Activated T-helper 17 cell treated with anti-CD3 and anti-CD28 coated beads, Interleukin-2, amount 50 U/mL, for 72 hours (primary cell): ENCODE data around the gene AAMDC. TPM values are rescaled to one million over a fixed set of nuclear protein-coding genes. Genes with fewer than 3 reads are reported as not detected.
A peak's percentile ranks its signal among the peaks of the same experiment; 100 is the strongest.
"Not testable (repeated sequence)": the region's sequence is repeated elsewhere in the genome, so short reads cannot be mapped to it uniquely, and the experiment has no call there.

Experiments used
- ATAC-seq: fragments of 150-1000 bp; cut with Tn5 transposase; replicated peaks from 2 replicates; pipeline ENCODE4 v1.10.0; 2021; ENCODE audit warnings: mild to moderate bottlenecking, moderate library complexity
- H3K27ac Mint-ChIP-seq: one replicate; pipeline ENCODE4 v1.8.0; 2022; ENCODE audit warnings: mixed read lengths
- H3K27me3 Mint-ChIP-seq: one replicate; pipeline ENCODE4 v1.8.0; 2022; ENCODE audit warnings: mixed read lengths
- H3K36me3 Mint-ChIP-seq: one replicate; pipeline ENCODE4 v1.8.0; 2022; ENCODE audit warnings: low read depth, mild to moderate bottlenecking, mixed read lengths
- H3K4me1 Mint-ChIP-seq: one replicate; pipeline ENCODE4 v1.8.0; 2022; ENCODE audit warnings: mixed read lengths
- H3K4me3 Mint-ChIP-seq: one replicate; pipeline ENCODE4 v1.8.0; 2022; ENCODE audit warnings: mild to moderate bottlenecking, mixed read lengths
- H3K9me3 Mint-ChIP-seq: one replicate; pipeline ENCODE4 v1.8.0; 2022; ENCODE audit warnings: mixed read lengths
- total RNA-seq, 2 donors: library from RNA; stranded (reverse); gene quantifications; one replicate each; pipeline ENCODE4 v1.2.3, GENCODE V29; 2022

The AAMDC gene
- total RNA-seq, 2 donors from 2014 or later, result 7.4 to 7.7 TPM

DNA sequence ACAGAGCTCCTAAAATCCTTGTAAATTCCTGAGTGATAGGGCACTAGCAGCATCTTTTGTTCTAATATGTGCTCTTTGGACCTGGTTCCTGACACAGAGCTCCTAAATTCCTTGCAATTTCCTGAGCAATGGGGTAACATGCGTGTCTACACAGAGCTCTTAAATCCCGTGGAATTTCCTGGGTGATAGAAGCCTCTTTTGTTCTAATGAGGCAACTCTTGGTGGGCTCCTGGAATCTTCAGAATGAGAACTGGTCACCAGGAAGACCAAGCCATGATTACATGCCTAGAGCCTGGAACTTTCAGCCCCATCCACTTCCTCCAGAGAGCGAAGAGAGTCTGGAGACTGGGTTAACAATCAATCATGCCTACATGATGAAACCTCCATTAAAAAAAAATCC lies 19.5 kb upstream of the AAMDC start:
- H3K4me1 Mint-ChIP-seq, result peaks cover 33% of the 10 kb centered on the region
- no peaks in the 10 kb centered on the region for H3K27me3 Mint-ChIP-seq
- H3K4me3 Mint-ChIP-seq, result no peak overlapping the region
- no peak overlapping the region for H3K27ac Mint-ChIP-seq
- no peak for ATAC-seq
- peaks cover 20% of the 10 kb centered on the region for H3K36me3 Mint-ChIP-seq
- H3K9me3 Mint-ChIP-seq, result no peaks in the 10 kb centered on the region

DNA sequence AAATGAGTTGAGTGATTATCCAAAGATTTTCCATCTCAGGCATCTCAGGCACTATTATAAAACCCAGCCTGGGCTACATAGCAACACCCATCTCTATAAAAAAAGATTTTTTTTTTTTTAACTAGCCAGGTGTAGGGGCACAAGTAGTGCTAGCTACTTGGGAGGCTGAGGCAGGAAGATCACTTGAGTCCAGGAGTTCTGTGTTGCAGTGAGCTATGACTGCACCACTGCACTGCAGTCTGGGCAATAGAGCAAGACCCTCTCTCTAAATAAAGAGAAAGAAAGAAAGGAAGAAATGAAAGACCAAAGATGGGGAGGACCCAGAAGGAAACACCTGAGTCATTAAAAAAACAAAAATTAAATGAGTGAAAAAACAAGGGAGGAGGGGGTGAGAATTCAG lies 14.5 kb upstream of the AAMDC start:
- Mint-ChIP-seq H3K4me1 (peaks cover 33% of the 10 kb centered on the region), H3K27me3 (no peaks in the 10 kb centered on the region), H3K4me3 (no peak overlapping the region), H3K9me3 (no peaks in the 10 kb centered on the region), H3K36me3 (peaks cover 30% of the 10 kb centered on the region), H3K27ac (no peak overlapping the region)
- ATAC-seq, result no peak

DNA sequence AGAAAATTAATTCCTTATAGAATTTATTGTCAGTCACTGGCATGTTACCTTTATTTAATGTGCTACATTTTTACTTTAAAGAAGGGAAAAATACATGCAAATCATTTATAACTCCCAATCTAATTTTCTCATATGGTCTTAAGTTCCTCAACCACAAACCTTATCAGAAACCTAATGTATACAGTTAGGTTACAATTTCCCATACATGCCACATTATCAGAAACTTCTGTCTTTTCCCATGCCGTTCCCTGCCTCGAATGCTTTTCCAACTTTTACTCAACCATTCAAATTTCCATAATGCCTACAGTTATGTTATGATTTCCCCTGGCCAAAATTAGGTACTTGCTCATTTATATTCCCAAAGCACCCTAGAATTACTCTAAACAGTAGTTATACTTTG lies 14.0 kb upstream of the AAMDC start:
- Mint-ChIP-seq H3K27me3 (no peaks in the 10 kb centered on the region), H3K9me3 (no peaks in the 10 kb centered on the region), H3K36me3 (peaks cover 35% of the 10 kb centered on the region), H3K27ac (no peak overlapping the region), H3K4me3 (no peak overlapping the region), H3K4me1 (peaks cover 35% of the 10 kb centered on the region)
- ATAC-seq, result no peak

DNA sequence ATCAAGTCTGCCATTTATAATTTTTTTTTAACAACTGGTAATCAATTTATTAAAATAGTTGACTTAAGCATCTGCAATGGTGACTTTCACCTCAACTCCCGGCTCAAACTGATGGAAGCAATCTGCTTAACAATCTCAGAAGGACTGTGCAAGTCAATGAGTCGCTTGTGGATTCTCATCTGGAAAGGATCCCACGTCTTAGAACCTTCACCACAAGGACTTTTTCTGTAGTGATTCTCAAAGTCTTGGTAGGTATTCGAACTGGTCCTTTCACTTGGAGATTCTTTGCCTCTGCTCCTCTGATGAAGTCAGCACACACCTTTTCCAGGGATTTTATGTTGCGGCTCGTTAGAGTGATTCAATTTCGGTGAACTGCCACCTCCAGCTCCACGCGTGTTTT lies 7.7 kb upstream of the AAMDC start:
- Mint-ChIP-seq H3K36me3 (peaks cover 52% of the 10 kb centered on the region), H3K4me1 (peaks cover 39% of the 10 kb centered on the region), H3K9me3 (peaks cover 3% of the 10 kb centered on the region), H3K27me3 (no peaks in the 10 kb centered on the region), H3K4me3 (no peak overlapping the region), H3K27ac (no peak overlapping the region)
- no peak for ATAC-seq

- Mint-ChIP-seq H3K4me3 (no peak overlapping the region), H3K27me3 (no peaks in the 10 kb centered on the region), H3K9me3 (peaks cover 3% of the 10 kb centered on the region), H3K36me3 (peaks cover 51% of the 10 kb centered on the region), H3K27ac (no peak overlapping the region), H3K4me1 (peaks cover 39% of the 10 kb centered on the region)
- ATAC-seq, result no peak
Observed at GRCh38 chr11:77814848-77815247, 6.1 kb upstream of the AAMDC start.

DNA sequence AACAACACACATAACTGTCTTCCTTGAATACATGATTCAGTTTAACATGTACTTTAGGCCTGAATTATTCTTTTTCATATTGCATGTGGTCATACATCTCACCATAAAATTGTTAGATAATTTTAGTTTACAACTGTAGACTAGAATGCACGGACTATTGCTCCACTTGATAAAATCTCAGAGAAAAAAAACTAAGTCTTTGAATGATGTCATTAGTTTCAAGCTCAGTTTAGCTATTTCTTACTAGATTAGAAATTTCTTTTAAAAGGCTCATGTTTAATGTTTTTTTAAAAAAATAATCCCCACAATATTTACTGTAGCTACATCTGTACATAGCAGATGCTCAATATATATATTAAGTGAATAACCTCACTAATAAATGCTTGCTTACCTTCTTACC lies 5.5 kb upstream of the AAMDC start:
- Mint-ChIP-seq H3K27me3 (no peaks in the 10 kb centered on the region), H3K9me3 (peaks cover 3% of the 10 kb centered on the region), H3K4me1 (peaks cover 34% of the 10 kb centered on the region), H3K4me3 (no peak overlapping the region), H3K27ac (no peak overlapping the region), H3K36me3 (peaks cover 45% of the 10 kb centered on the region)
- ATAC-seq, result no peak

- ATAC-seq, result peak; percentile 70
- peaks cover 9% of the 10 kb centered on the region for H3K36me3 Mint-ChIP-seq
Observed at GRCh38 chr11:77819411-77819920, 1.5 kb upstream of the AAMDC start.

DNA sequence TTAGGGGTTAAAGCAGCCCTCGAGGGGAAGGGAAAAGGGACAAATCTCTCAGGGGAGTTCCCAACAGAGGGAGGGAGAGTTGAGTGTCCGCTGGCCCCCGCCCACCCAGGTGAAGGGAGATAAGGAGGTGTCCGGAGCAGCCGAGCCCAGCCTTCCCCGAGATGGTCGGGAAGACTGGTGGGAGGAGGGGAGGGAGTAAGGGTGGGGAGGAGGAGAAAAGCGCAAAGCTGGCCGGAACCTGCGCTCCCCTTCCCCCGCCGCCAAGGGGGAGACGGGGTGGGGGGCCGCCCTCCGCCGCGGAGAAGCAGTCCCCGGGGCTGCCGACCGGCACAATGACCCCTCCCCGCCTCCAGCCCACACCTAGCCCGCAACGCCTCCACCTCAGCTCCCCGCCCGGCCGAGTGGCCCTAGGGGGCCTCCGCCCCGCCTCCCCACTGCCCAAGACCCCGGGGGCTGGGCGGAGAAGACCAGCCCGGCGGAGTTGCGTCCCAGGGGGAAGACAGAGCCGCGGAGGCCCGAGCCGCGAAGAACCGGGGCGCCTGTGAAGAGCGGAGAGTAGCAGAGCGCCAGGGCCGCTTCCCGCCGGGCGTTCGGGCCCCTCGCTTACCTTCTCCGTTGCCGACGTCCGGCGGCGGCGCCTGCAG lies 901 bp upstream of the AAMDC start:
- peaks cover 9% of the 10 kb centered on the region for H3K36me3 Mint-ChIP-seq
- peak overlapping the region; percentile 98 for H3K4me3 Mint-ChIP-seq
- no peaks in the 10 kb centered on the region for H3K9me3 Mint-ChIP-seq
- H3K27me3 Mint-ChIP-seq, result no peaks in the 10 kb centered on the region
- peaks cover 31% of the 10 kb centered on the region for H3K4me1 Mint-ChIP-seq
- ATAC-seq, result peak; percentile 10
- H3K27ac Mint-ChIP-seq, result peak overlapping the region; percentile 83

More at GRCh38 chr11:77819411-77819920, 1.5 kb upstream of the AAMDC start:
- H3K27ac Mint-ChIP-seq, result peak overlapping the region; percentile 83
- H3K9me3 Mint-ChIP-seq, result peaks cover 3% of the 10 kb centered on the region
- no peaks in the 10 kb centered on the region for H3K27me3 Mint-ChIP-seq
- H3K4me1 Mint-ChIP-seq, result peaks cover 36% of the 10 kb centered on the region
- H3K4me3 Mint-ChIP-seq, result peak overlapping the region; percentile 98

- H3K27me3 Mint-ChIP-seq, result no peaks in the 10 kb centered on the region
- no peak for ATAC-seq
- H3K4me1 Mint-ChIP-seq, result peaks cover 24% of the 10 kb centered on the region
- H3K27ac Mint-ChIP-seq, result peak overlapping the region; percentile 83
- no peaks in the 10 kb centered on the region for H3K9me3 Mint-ChIP-seq
- peaks cover 9% of the 10 kb centered on the region for H3K36me3 Mint-ChIP-seq
- peak overlapping the region; percentile 98 for H3K4me3 Mint-ChIP-seq
Observed at GRCh38 chr11:77821349-77821851, 456 bp downstream of the AAMDC start.

DNA sequence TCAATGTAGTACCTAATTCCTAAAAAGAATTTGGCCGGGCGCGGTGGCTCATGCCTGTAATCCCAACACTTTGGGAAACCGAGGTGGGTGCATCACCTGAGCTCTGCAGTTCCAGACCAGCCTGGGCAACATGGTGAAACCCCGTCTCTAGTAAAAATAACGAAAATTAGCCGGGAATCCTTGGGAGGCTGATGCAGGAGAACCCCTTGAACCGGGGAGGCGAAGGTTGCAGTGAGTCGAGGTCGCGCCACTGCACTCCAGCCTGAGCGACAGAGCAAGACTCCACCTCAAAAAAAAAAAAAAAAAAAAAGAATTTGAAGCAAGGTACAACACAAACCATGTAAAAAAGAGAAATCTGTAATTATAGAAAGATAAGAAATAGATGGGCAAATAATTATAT lies 1.2 kb downstream of the AAMDC start:
- H3K9me3 Mint-ChIP-seq, H3K27me3 Mint-ChIP-seq, H3K27ac Mint-ChIP-seq, H3K36me3 Mint-ChIP-seq, H3K4me3 Mint-ChIP-seq, ATAC-seq: not testable (repeated sequence)
- peaks cover 19% of the 10 kb centered on the region for H3K4me1 Mint-ChIP-seq

- Mint-ChIP-seq H3K27me3 (no peaks in the 10 kb centered on the region), H3K36me3 (peaks cover 9% of the 10 kb centered on the region), H3K9me3 (no peaks in the 10 kb centered on the region), H3K27ac (no peak overlapping the region), H3K4me3 (no peak overlapping the region), H3K4me1 (peaks cover 7% of the 10 kb centered on the region)
- ATAC-seq, result no peak
Observed at GRCh38 chr11:77823775-77824174, 2.8 kb downstream of the AAMDC start.

- Mint-ChIP-seq H3K27me3 (no peaks in the 10 kb centered on the region), H3K27ac (no peak overlapping the region), H3K9me3 (no peaks in the 10 kb centered on the region), H3K4me1 (no peaks in the 10 kb centered on the region), H3K4me3 (no peak overlapping the region), H3K36me3 (no peaks in the 10 kb centered on the region)
- no peak for ATAC-seq
Observed at GRCh38 chr11:77828926-77829325, 8.0 kb downstream of the AAMDC start.

DNA sequence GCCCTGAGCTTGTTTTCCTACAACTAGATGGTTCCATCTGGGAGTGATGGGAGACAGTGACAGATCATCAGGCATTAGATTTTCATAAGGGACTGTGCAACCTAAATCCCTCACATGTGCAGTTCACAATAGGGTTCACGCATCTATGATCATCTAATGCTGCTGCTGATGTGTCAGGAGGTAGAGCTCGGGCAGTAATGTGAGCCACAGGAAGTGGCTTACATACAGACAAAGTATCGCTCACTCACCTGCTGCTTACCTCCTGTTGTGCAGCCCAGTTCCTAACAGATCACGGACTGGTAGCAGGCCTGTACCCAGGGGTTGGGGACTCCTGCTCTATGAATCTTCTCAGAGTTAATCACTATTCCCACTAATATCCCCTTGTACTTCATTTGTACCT lies 12.4 kb downstream of the AAMDC start:
- Mint-ChIP-seq H3K9me3 (no peaks in the 10 kb centered on the region), H3K4me3 (no peak overlapping the region), H3K27ac (peak overlapping the region; percentile 16), H3K36me3 (no peaks in the 10 kb centered on the region), H3K4me1 (no peaks in the 10 kb centered on the region), H3K27me3 (no peaks in the 10 kb centered on the region)
- peak; percentile 46 for ATAC-seq

GRCh38 chr11:77842441-77843121 lies 21.6 kb downstream of the AAMDC start:
- no peaks in the 10 kb centered on the region for H3K4me1 Mint-ChIP-seq
- peaks cover 5% of the 10 kb centered on the region for H3K9me3 Mint-ChIP-seq
- no peaks in the 10 kb centered on the region for H3K27me3 Mint-ChIP-seq
- peaks cover 37% of the 10 kb centered on the region for H3K36me3 Mint-ChIP-seq
- ATAC-seq, result peak; percentile 35
- H3K27ac Mint-ChIP-seq, result no peak overlapping the region
- H3K4me3 Mint-ChIP-seq, result no peak overlapping the region

DNA sequence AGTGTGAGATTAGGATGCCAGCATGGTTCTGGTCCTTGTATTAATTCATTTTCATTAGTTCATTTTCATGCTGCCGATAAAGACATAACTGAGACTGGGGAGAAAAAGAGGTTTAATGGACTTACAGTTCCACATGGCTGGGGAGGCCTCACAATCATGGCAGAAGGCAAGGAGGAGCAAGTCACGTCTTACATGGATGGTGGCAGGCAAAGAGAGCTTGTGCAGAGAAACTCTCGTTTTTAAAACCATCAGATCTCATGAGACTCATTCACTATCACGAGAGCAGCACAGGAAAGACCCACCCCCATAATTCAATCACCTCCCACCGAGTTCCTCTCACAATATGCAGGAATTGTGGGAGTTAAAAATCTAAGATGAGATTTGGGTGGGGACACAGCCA lies 22.8 kb downstream of the AAMDC start:
- H3K36me3 Mint-ChIP-seq, result peaks cover 37% of the 10 kb centered on the region
- not testable (repeated sequence) for H3K4me1 Mint-ChIP-seq, H3K4me3 Mint-ChIP-seq, H3K27ac Mint-ChIP-seq, ATAC-seq, H3K9me3 Mint-ChIP-seq, H3K27me3 Mint-ChIP-seq
